ENCODE measurements around the gene ASB1. TPM values are rescaled to one million over a fixed set of nuclear protein-coding genes. Genes with fewer than 3 reads are reported as not detected.

Gene ASB1
- total RNA-seq, 1 donor from 2014 or later, result 34.4 TPM

- peak; percentile 87 for TF ChIP-seq CTCF (conservative IDR thresholded peaks at IDR 0.05)
- Mint-ChIP-seq H3K27me3 (peaks cover 3% of the 10 kb centered on the region), H3K9me3 (no peaks in the 10 kb centered on the region), H3K36me3 (no peaks in the 10 kb centered on the region), H3K4me3 (no peak overlapping the region), H3K27ac (no peak overlapping the region), H3K4me1 (ENCODE audit: unreplicated experiment) (no peaks in the 10 kb centered on the region)
- no peak for DNase-seq (ENCODE audit: extremely low spot score, unreplicated experiment)
Measured at GRCh38 chr2:238462782-238463396, 36.2 kb downstream of the ASB1 start.

- Mint-ChIP-seq H3K9me3 (peaks cover 6% of the 10 kb centered on the region), H3K27me3 (no peaks in the 10 kb centered on the region), H3K27ac (no peak overlapping the region), H3K36me3 (peaks cover 5% of the 10 kb centered on the region), H3K4me3 (no peak overlapping the region), H3K4me1 (ENCODE audit: unreplicated experiment) (no peaks in the 10 kb centered on the region)
- no peak for DNase-seq (ENCODE audit: extremely low spot score, unreplicated experiment)
- no peak for TF ChIP-seq CTCF (conservative IDR thresholded peaks at IDR 0.05)
Measured at GRCh38 chr2:238464389-238464788, 37.7 kb downstream of the ASB1 start.

- DNase-seq (ENCODE audit: extremely low spot score, unreplicated experiment), result no peak
- H3K4me1 Mint-ChIP-seq (ENCODE audit: unreplicated experiment), result no peaks in the 10 kb centered on the region
- H3K4me3 Mint-ChIP-seq, result no peak overlapping the region
- no peaks in the 10 kb centered on the region for H3K27me3 Mint-ChIP-seq
- peaks cover 5% of the 10 kb centered on the region for H3K36me3 Mint-ChIP-seq
- no peak for TF ChIP-seq CTCF (conservative IDR thresholded peaks at IDR 0.05)
- H3K27ac Mint-ChIP-seq, result no peak overlapping the region
- H3K9me3 Mint-ChIP-seq, result peaks cover 6% of the 10 kb centered on the region
Measured at GRCh38 chr2:238465487-238466242, 38.9 kb downstream of the ASB1 start.

- Mint-ChIP-seq H3K36me3 (peaks cover 5% of the 10 kb centered on the region), H3K4me3 (no peak overlapping the region), H3K4me1 (ENCODE audit: unreplicated experiment) (no peaks in the 10 kb centered on the region), H3K9me3 (peaks cover 6% of the 10 kb centered on the region), H3K27ac (no peak overlapping the region), H3K27me3 (no peaks in the 10 kb centered on the region)
- TF ChIP-seq CTCF (conservative IDR thresholded peaks at IDR 0.05), result no peak
- no peak for DNase-seq (ENCODE audit: extremely low spot score, unreplicated experiment)
Measured at GRCh38 chr2:238466243-238466756, 39.6 kb downstream of the ASB1 start.

- H3K4me3 Mint-ChIP-seq, result no peak overlapping the region
- H3K27ac Mint-ChIP-seq, result no peak overlapping the region
- H3K9me3 Mint-ChIP-seq, result peaks cover 6% of the 10 kb centered on the region
- H3K27me3 Mint-ChIP-seq, result no peaks in the 10 kb centered on the region
- TF ChIP-seq CTCF (conservative IDR thresholded peaks at IDR 0.05), result no peak
- no peak for DNase-seq (ENCODE audit: extremely low spot score, unreplicated experiment)
- no peaks in the 10 kb centered on the region for H3K4me1 Mint-ChIP-seq (ENCODE audit: unreplicated experiment)
- H3K36me3 Mint-ChIP-seq, result peaks cover 5% of the 10 kb centered on the region
Measured at GRCh38 chr2:238467062-238467461, 40.3 kb downstream of the ASB1 start.

Measured in type B pancreatic cell (in vitro differentiated cells).